ENCODE data around the gene TSSK3.
"Not testable (repeated sequence)": the region's sequence is repeated elsewhere in the genome, so short reads cannot be mapped to it uniquely, and the experiment has no call there.

TSSK3 gene

DNA sequence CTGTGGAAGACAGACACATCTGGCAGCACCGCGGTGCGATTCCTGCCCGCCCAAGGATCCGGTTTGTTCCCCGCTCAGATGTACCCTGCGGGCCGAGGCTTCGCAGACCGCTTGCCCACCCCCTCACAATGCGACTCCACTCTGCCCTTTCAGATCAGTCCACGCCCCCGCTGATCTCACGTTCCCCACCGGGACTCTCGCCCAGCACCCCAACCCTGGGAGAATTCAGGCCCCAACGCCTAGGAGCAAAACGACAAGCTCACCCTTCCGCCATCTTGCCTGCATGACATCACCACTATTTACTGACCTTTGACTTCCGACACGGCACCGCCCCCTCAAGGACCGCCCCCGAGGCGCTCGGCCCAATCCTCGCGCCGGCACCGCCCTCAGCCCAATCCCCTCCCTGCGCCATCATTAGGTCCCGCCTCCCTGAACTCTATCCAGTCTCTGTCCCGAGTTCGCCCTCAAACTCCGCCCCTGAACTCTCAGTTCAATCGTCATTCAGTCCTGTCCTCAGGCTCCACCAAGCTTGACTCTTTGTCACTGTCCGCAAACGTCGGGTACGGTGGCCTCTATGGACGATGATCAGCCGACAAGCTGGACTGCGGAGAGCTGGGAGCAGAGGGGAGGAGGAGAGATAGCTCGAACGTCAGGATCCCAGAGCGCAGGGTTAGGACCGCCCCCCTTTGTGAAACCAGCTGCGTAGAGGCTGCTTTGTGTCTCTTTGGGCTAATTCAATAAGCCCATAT, 32.0 kb downstream of the TSSK3 start, which contains the start of gene BSDC1:
BSDC1 (minus strand) TSS at position 301 of the 749 bp plus-strand sequence; CDS start at position 274, 27 bp downstream.
- no peaks in the 10 kb centered on the region for H3K27me3 ChIP-seq (ENCODE audit: insufficient read depth, low read length, poor library complexity, severe bottlenecking)
- peak within 1 kb of the TSS; percentile 94 for H3K4me2 ChIP-seq (ENCODE audit: low read depth, low read length, poor library complexity, severe bottlenecking)
- H3F3A ChIP-seq (ENCODE audit: low read depth) = no peaks in the 10 kb centered on the region
- no peaks in the 10 kb centered on the region for H3K9me2 ChIP-seq (replicated peaks; ENCODE audit: low read depth, low read length)
- H3K4me3 ChIP-seq (ENCODE audit: low read length, poor library complexity, severe bottlenecking) = peak within 1 kb of the TSS; percentile 91
- peaks cover 21% of the 10 kb centered on the region for H3K4me1 ChIP-seq (ENCODE audit: insufficient read depth, low read length, poor library complexity, severe bottlenecking)
- H3K36me3 ChIP-seq (ENCODE audit: insufficient read depth, low read length) = no peaks in the 10 kb centered on the region; the same call in 1 of the 2 replicates
- TF ChIP-seq, protein P1, sequence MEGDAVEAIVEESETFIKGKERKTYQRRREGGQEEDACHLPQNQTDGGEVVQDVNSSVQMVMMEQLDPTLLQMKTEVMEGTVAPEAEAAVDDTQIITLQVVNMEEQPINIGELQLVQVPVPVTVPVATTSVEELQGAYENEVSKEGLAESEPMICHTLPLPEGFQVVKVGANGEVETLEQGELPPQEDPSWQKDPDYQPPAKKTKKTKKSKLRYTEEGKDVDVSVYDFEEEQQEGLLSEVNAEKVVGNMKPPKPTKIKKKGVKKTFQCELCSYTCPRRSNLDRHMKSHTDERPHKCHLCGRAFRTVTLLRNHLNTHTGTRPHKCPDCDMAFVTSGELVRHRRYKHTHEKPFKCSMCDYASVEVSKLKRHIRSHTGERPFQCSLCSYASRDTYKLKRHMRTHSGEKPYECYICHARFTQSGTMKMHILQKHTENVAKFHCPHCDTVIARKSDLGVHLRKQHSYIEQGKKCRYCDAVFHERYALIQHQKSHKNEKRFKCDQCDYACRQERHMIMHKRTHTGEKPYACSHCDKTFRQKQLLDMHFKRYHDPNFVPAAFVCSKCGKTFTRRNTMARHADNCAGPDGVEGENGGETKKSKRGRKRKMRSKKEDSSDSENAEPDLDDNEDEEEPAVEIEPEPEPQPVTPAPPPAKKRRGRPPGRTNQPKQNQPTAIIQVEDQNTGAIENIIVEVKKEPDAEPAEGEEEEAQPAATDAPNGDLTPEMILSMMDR (conservative IDR thresholded peaks at IDR 0.05; ENCODE audit: low read length) = no peak
- TF ChIP-seq EZH2phosphoT487 (IDR thresholded peaks at IDR 0.05; ENCODE audit: borderline replicate concordance) = no peak
- no peaks in the 10 kb centered on the region for H3K9me3 ChIP-seq (ENCODE audit: insufficient read depth, low read depth, low read length)
- peaks cover 10% of the 10 kb centered on the region for H4K20me1 ChIP-seq (ENCODE audit: insufficient read depth, low read length, poor library complexity, severe bottlenecking)
- H3K79me2 ChIP-seq (ENCODE audit: insufficient read depth, low read length) = peaks cover 39% of the 10 kb centered on the region
- H2AFZ ChIP-seq (ENCODE audit: low read length) = peak within 1 kb of the TSS; percentile 97
- H3K9ac ChIP-seq (ENCODE audit: low read depth, low read length, poor library complexity, severe bottlenecking) = peak within 1 kb of the TSS; percentile 77

DNA sequence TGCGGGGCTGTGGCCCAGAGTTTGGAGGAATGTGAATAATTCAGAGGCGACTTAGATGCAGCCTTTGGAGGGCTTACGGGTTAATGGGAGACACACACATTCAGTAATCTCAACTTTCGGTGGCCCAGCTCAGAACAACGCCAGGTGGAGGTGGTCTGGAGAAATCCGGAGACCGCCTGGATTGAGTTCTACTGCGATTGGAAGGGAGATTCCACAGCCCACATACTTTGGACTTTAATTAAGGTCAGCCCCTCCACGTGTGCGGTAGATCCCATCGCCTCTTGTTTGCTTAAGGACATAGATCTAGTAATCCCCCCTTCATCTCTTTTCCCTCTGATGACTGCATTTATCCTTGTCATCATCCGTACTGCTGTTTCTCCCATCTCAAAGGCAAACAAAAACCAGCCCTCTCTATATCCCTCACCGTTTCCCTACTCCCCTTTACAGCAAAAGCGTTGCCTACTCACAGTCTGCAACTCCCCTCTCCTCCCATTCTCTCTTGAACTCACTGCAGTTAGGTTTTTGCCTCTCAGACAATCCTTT, 32.6 kb downstream of the TSSK3 start:
- Histone ChIP-seq H3K4me2 (ENCODE audit: low read depth, low read length, poor library complexity, severe bottlenecking) (peak overlapping the region; percentile 88), H3K9me2 (replicated peaks; ENCODE audit: low read depth, low read length) (no peaks in the 10 kb centered on the region), H3K79me2 (ENCODE audit: insufficient read depth, low read length) (peaks cover 32% of the 10 kb centered on the region), H3K9ac (ENCODE audit: low read depth, low read length, poor library complexity, severe bottlenecking) (peak overlapping the region; percentile 77), H3K9me3 (ENCODE audit: insufficient read depth, low read depth, low read length) (no peaks in the 10 kb centered on the region), H3K27me3 (ENCODE audit: insufficient read depth, low read length, poor library complexity, severe bottlenecking) (no peaks in the 10 kb centered on the region), H4K20me1 (ENCODE audit: insufficient read depth, low read length, poor library complexity, severe bottlenecking) (peaks cover 10% of the 10 kb centered on the region), H3K4me3 (ENCODE audit: low read length, poor library complexity, severe bottlenecking) (peak overlapping the region; percentile 91), H3K4me1 (ENCODE audit: insufficient read depth, low read length, poor library complexity, severe bottlenecking) (peaks cover 21% of the 10 kb centered on the region), H2AFZ (ENCODE audit: low read length) (peak overlapping the region; percentile 97), H3F3A (ENCODE audit: low read depth) (no peaks in the 10 kb centered on the region), H3K36me3 (ENCODE audit: insufficient read depth, low read length) (no peaks in the 10 kb centered on the region)
- TF ChIP-seq EZH2phosphoT487 (IDR thresholded peaks at IDR 0.05; ENCODE audit: borderline replicate concordance) = no peak
- TF ChIP-seq, protein P1 (conservative IDR thresholded peaks at IDR 0.05; ENCODE audit: low read length) = no peak

DNA sequence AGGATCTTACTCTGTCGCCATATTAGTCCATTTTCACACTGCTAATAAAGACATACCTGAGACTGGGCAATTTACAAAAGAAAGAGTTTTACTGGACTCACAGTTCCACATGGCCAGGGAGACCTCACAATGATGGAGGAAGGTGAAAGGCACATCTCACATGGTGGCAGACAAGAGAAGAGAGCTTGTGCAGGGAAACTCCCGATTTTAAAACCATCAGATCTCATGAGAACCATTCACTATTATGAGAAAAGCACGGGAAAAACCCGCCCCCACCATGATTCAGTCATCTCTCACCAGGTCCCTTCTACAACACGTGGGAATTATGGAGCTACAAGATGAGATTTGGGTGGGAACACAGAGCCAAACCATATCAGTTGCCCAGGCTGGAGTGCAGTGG, 34.2 kb downstream of the TSSK3 start:
- Histone ChIP-seq H3K4me1 (ENCODE audit: insufficient read depth, low read length, poor library complexity, severe bottlenecking) (peaks cover 16% of the 10 kb centered on the region), H3K79me2 (ENCODE audit: insufficient read depth, low read length) (peaks cover 26% of the 10 kb centered on the region)
- H3K9me3 ChIP-seq (ENCODE audit: insufficient read depth, low read depth, low read length); H3K9me2 ChIP-seq (replicated peaks; ENCODE audit: low read depth, low read length); H4K20me1 ChIP-seq (ENCODE audit: insufficient read depth, low read length, poor library complexity, severe bottlenecking); H3K4me2 ChIP-seq (ENCODE audit: low read depth, low read length, poor library complexity, severe bottlenecking); H3K9ac ChIP-seq (ENCODE audit: low read depth, low read length, poor library complexity, severe bottlenecking); H3K4me3 ChIP-seq (ENCODE audit: low read length, poor library complexity, severe bottlenecking); H3F3A ChIP-seq (ENCODE audit: low read depth); H3K27me3 ChIP-seq (ENCODE audit: insufficient read depth, low read length, poor library complexity, severe bottlenecking); H3K36me3 ChIP-seq (ENCODE audit: insufficient read depth, low read length); H2AFZ ChIP-seq (ENCODE audit: low read length): not testable (repeated sequence)
